Measurements from ENCODE around the gene KIRREL1. TPM values are rescaled to one million over a fixed set of nuclear protein-coding genes. Genes with fewer than 3 reads are reported as not detected.
A peak's percentile ranks its signal among the peaks of the same experiment; 100 is the strongest.

The KIRREL1 gene
- total RNA-seq, 2 donors from 2014 or later, result not detected

GRCh38 chr1:158102881-158103674 lies 109.6 kb downstream of the KIRREL1 start:
- no peak for DNase-seq
- ATAC-seq (replicated peaks in 1 of 2), result no peak
- no peak overlapping the region for H3K27ac Mint-ChIP-seq
- H3K4me3 Mint-ChIP-seq, result no peak overlapping the region
- no peaks in the 10 kb centered on the region for H3K27me3 Mint-ChIP-seq (ENCODE audit: low read depth)
- peaks cover 9% of the 10 kb centered on the region for H3K4me1 Mint-ChIP-seq (ENCODE audit: low read depth)
- no peaks in the 10 kb centered on the region for H3K9me3 Mint-ChIP-seq
- no peaks in the 10 kb centered on the region for H3K36me3 Mint-ChIP-seq (ENCODE audit: insufficient read depth in 2 of 2)

DNA sequence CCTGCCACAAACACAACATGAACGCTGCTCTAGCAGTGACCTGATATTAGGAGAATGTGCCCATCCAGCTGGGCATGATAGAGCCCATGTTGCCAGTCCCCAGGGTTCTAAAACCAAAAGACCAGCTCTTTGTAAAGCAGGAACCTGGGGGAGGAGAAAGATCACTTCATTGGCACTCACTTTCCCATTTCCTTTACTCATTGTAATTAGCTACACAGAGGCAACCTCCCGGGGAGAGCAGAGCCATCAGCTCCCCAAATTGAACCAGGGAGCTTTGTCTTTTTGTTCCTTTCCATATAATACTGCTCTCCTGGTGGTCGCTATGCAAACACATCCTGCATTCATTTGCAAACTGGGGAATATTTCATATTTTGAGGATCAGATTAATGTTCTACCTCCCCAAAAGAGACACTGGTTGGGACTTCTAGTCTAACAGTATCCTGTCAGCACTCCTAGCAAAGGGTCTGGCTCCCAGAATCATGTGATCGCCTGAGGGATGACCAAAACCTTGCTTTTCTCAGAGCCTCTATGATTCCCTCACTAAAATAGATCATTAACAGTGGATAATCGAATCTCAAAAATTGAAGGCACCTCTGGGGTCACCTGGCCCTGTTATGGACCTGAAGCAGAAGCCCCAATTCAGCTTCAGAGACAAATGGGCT lies 110.5 kb downstream of the KIRREL1 start:
- ATAC-seq (replicated peaks in 1 of 2), result no peak
- Mint-ChIP-seq H3K4me3 (no peak overlapping the region), H3K27ac (no peak overlapping the region)

DNA sequence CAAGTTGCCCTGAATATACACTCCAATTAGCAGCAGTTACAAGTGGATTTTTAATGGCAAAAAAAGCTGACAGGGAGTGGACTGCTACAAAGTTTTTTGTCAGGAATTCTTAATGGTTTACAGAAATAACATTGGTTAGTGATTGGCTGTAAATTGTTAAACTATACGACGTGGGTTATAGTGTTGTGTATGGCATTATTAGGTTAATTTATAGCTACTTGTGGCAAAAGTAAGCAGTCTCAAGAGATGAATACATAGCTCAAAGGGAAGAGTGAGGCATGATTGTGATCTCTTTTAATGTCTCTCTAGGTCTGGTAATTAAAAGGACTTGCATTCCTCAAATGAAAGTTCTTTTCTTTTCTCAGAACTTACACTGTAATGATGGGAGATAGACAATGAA lies 111.4 kb downstream of the KIRREL1 start:
- H3K4me1 Mint-ChIP-seq (ENCODE audit: low read depth), result peaks cover 9% of the 10 kb centered on the region
- ATAC-seq (replicated peaks in 1 of 2) (no peak), DNase-seq (no peak)
- peaks cover 0 to under 1% of the 10 kb centered on the region in 2 donors for H3K36me3 Mint-ChIP-seq (ENCODE audit: insufficient read depth in 2 of 2)
- no peaks in the 10 kb centered on the region for H3K9me3 Mint-ChIP-seq
- H3K27me3 Mint-ChIP-seq (ENCODE audit: low read depth), result no peaks in the 10 kb centered on the region
- H3K4me3 Mint-ChIP-seq, result no peak overlapping the region
- no peak overlapping the region for H3K27ac Mint-ChIP-seq

More for the DNA sequence above, 110.5 kb downstream of the KIRREL1 start:
- no peak for DNase-seq
- Mint-ChIP-seq H3K9me3 (no peaks in the 10 kb centered on the region), H3K4me1 (ENCODE audit: low read depth) (peaks cover 9% of the 10 kb centered on the region), H3K27me3 (ENCODE audit: low read depth) (no peaks in the 10 kb centered on the region), H3K36me3 (ENCODE audit: insufficient read depth in 2 of 2) (no peaks in the 10 kb centered on the region)

- ATAC-seq (replicated peaks in 1 of 2), result no peak
Observed at GRCh38 chr1:158105352-158106095, 112.1 kb downstream of the KIRREL1 start.

GRCh38 chr1:158107916-158108315 lies 114.5 kb downstream of the KIRREL1 start:
- DNase-seq (no peak), ATAC-seq (replicated peaks in 1 of 2) (no peak)
- peaks cover 0 to 2% of the 10 kb centered on the region in 2 donors for H3K9me3 Mint-ChIP-seq
- peaks cover 13% of the 10 kb centered on the region for H3K27me3 Mint-ChIP-seq (ENCODE audit: low read depth)
- H3K4me1 Mint-ChIP-seq (ENCODE audit: low read depth), result no peaks in the 10 kb centered on the region
- H3K4me3 Mint-ChIP-seq, result no peak overlapping the region
- H3K36me3 Mint-ChIP-seq (ENCODE audit: insufficient read depth in 2 of 2), result peaks cover 1 to 2% of the 10 kb centered on the region in 2 donors
- no peak overlapping the region for H3K27ac Mint-ChIP-seq

More at GRCh38 chr1:158105352-158106095, 112.1 kb downstream of the KIRREL1 start:
- H3K9me3 Mint-ChIP-seq, result no peaks in the 10 kb centered on the region
- H3K4me3 Mint-ChIP-seq, result no peak overlapping the region
- H3K27me3 Mint-ChIP-seq (ENCODE audit: low read depth), result no peaks in the 10 kb centered on the region
- H3K36me3 Mint-ChIP-seq (ENCODE audit: insufficient read depth in 2 of 2), result peaks cover 0 to 1% of the 10 kb centered on the region in 2 donors
- DNase-seq, result no peak
- peaks cover 9% of the 10 kb centered on the region for H3K4me1 Mint-ChIP-seq (ENCODE audit: low read depth)
- no peak overlapping the region for H3K27ac Mint-ChIP-seq

GRCh38 chr1:158112994-158113758 lies 119.7 kb downstream of the KIRREL1 start:
- DNase-seq (peak; percentile 49 to 55), ATAC-seq (replicated peaks in 1 of 2) (peak; percentile 77 to 87)
- Mint-ChIP-seq H3K36me3 (ENCODE audit: insufficient read depth in 2 of 2) (peaks cover 1 to 6% of the 10 kb centered on the region in 2 donors), H3K9me3 (peaks cover 0 to 2% of the 10 kb centered on the region in 2 donors), H3K27me3 (ENCODE audit: low read depth) (peaks cover 47% of the 10 kb centered on the region), H3K27ac (no peak overlapping the region), H3K4me1 (ENCODE audit: low read depth) (peaks cover 11% of the 10 kb centered on the region), H3K4me3 (peak overlapping the region; percentile 69 to 80)

DNA sequence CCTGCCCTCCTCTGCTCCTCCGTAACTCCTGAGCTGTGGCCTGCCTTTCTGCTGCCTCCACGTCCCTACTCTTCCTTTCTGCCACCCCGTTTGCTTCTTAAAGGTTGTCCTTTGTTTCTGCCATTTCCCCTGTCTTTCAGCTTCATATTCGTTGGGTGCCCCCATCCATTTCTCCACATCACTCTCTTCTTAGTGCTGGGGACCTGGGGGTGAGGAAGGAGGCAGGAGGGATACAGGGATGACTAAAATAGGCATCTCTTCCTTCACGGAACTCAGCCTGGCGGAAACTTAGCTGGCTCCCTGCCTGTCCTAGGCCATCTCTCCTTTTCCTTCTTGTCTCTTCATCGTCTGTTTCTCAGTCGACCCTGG lies 120.3 kb downstream of the KIRREL1 start:
- DNase-seq, result no peak
- Mint-ChIP-seq H3K4me3 (peak overlapping the region; percentile 69 to 80), H3K27me3 (ENCODE audit: low read depth) (peaks cover 53% of the 10 kb centered on the region), H3K36me3 (ENCODE audit: insufficient read depth in 2 of 2) (peaks cover 1 to 6% of the 10 kb centered on the region in 2 donors), H3K27ac (no peak overlapping the region), H3K4me1 (ENCODE audit: low read depth) (peaks cover 17% of the 10 kb centered on the region), H3K9me3 (peaks cover 0 to 2% of the 10 kb centered on the region in 2 donors)
- no peak for ATAC-seq (replicated peaks in 1 of 2)

DNA sequence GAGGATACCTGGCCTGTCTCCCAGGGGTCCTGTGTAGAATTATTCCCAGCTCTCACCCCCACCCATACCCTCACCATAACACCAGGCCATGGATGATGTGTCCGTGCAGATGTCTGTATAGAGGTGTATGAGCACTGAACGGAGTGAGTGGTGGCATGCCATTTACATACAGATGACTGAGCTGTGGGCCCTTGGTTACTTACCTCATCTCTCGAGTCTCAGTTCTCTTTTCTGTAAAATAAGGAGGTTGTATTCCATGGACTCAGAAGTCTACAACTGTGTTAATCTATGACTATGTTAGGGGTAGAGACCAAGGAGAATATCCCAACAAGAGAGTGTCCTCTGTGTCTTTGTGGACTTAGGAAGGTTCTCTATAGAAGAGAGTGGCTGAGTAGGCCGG lies 121.7 kb downstream of the KIRREL1 start:
- Mint-ChIP-seq H3K27ac (no peak overlapping the region), H3K27me3 (ENCODE audit: low read depth) (peaks cover 55% of the 10 kb centered on the region)

GRCh38 chr1:158116311-158117167 lies 123.1 kb downstream of the KIRREL1 start:
- Mint-ChIP-seq H3K4me3 (no peak overlapping the region), H3K4me1 (ENCODE audit: low read depth) (peaks cover 17% of the 10 kb centered on the region), H3K9me3 (peaks cover 0 to 2% of the 10 kb centered on the region in 2 donors), H3K27ac (no peak overlapping the region), H3K27me3 (ENCODE audit: low read depth) (peaks cover 68% of the 10 kb centered on the region), H3K36me3 (ENCODE audit: insufficient read depth in 2 of 2) (peaks cover 0 to 6% of the 10 kb centered on the region in 2 donors)
- DNase-seq (no peak), ATAC-seq (replicated peaks in 1 of 2) (no peak)

More for the DNA sequence above, 121.7 kb downstream of the KIRREL1 start:
- Mint-ChIP-seq H3K9me3 (peaks cover 0 to 2% of the 10 kb centered on the region in 2 donors), H3K4me1 (ENCODE audit: low read depth) (peaks cover 17% of the 10 kb centered on the region), H3K4me3 (no peak overlapping the region), H3K36me3 (ENCODE audit: insufficient read depth in 2 of 2) (peaks cover 0 to 6% of the 10 kb centered on the region in 2 donors)
- no peak for DNase-seq
- ATAC-seq (replicated peaks in 1 of 2), result no peak

- Mint-ChIP-seq H3K4me1 (ENCODE audit: low read depth) (peaks cover 17% of the 10 kb centered on the region), H3K27ac (no peak overlapping the region), H3K4me3 (peak overlapping the region; percentile 57 to 66), H3K9me3 (no peaks in the 10 kb centered on the region), H3K36me3 (ENCODE audit: insufficient read depth in 2 of 2) (peaks cover 0 to 4% of the 10 kb centered on the region in 2 donors), H3K27me3 (ENCODE audit: low read depth) (peaks cover 59% of the 10 kb centered on the region)
- ATAC-seq (replicated peaks in 1 of 2) (peak; percentile 71 to 72), DNase-seq (peak; percentile 31 to 48)
Observed at GRCh38 chr1:158117854-158118704, 124.6 kb downstream of the KIRREL1 start.

DNA sequence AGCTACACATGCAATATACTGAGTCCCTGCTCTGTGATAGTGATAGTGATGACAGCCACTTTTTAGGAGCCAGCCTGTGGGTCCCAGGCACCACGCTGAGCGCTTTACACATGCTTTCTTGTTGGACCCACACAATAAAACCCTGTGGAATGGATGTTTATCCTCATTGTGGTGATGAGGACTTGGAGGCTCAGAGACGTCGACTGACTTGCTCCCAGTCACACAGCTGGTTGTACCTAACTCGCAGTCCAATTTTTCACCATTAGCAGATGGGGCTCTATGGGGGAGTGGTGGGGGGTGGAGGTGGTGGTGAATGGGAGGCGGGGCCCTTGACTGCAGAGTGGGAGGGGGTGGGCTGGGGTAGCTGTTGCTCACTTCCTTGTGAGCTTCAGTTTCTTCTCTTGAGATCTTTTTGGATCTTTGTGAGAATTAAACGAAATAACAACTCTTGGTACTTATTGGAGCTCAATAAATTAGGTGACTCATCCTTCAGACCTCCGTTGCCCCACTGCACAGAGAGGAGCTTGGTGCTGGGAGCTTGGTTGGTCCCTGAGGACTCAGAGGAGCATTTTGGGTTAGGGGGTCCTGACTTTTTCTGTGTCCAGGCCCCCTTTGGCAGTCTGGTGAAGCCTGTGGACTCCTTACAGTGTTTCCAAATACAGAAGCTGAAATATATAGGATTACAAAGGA lies 125.4 kb downstream of the KIRREL1 start:
- ATAC-seq (replicated peaks in 1 of 2) (no peak), DNase-seq (no peak)
- Mint-ChIP-seq H3K27me3 (ENCODE audit: low read depth) (peaks cover 61% of the 10 kb centered on the region), H3K27ac (no peak overlapping the region), H3K9me3 (no peaks in the 10 kb centered on the region), H3K4me1 (ENCODE audit: low read depth) (peaks cover 13% of the 10 kb centered on the region), H3K4me3 (no peak overlapping the region), H3K36me3 (ENCODE audit: insufficient read depth in 2 of 2) (peaks cover 0 to 2% of the 10 kb centered on the region in 2 donors)
